ENCODE measurements around the gene SRP72.

GRCh38 chr4:56433280-56433679 is 34.1 kb upstream of the SRP72 start:
- TF ChIP-seq CTCF (IDR thresholded peaks at IDR 0.05; ENCODE audit: extremely low read depth in 1 of 2, insufficient read depth in 1 of 2, low read depth in 1 of 2, low read length in 2 of 2) (no peak), JUN (IDR thresholded peaks at IDR 0.05; ENCODE audit: borderline replicate concordance, insufficient read depth, insufficient read length, low read depth) (no peak), POLR2AphosphoS5 (IDR thresholded peaks at IDR 0.05; ENCODE audit: insufficient read depth, low read depth, low read length) (no peak), POLR2A (IDR thresholded peaks at IDR 0.05; ENCODE audit: low read depth, low read length) (no peak), MAX (IDR thresholded peaks at IDR 0.05; ENCODE audit: insufficient read depth, insufficient read length) (no peak), MYC (IDR thresholded peaks at IDR 0.05; ENCODE audit: low read depth, low read length) (no peak), EZH2 (IDR thresholded peaks at IDR 0.05; ENCODE audit: borderline replicate concordance, low read depth, low read length, severe bottlenecking) (no peak), FOS (IDR thresholded peaks at IDR 0.05; ENCODE audit: borderline replicate concordance, insufficient read depth, low read length) (no peak), GATA2 (IDR thresholded peaks at IDR 0.05; ENCODE audit: insufficient read depth, insufficient read length, low read depth, low read length) (no peak)

Measured in endothelial cell of umbilical vein (primary cell).